ENCODE results near the gene FLII.

DNA sequence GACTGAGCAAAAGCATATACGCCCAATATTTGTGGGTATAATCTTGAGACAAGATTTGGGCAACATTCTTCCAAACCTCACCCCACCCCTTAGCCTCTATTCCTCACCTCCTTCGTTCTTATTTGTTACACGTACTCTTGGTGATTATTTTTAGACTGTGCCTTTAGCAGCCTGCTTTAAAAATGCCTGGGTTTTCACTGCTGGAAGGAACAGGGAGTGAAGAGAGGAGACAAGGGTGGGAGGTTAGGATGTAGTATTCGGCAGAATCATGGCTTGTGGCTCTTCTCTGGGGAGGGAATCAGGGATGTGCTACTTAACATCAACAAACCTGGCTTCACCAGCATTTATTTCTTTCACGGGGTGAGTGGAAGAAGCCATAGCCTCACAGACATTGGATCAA is 63.3 kb downstream of the FLII start:
- TF ChIP-seq, protein P1, sequence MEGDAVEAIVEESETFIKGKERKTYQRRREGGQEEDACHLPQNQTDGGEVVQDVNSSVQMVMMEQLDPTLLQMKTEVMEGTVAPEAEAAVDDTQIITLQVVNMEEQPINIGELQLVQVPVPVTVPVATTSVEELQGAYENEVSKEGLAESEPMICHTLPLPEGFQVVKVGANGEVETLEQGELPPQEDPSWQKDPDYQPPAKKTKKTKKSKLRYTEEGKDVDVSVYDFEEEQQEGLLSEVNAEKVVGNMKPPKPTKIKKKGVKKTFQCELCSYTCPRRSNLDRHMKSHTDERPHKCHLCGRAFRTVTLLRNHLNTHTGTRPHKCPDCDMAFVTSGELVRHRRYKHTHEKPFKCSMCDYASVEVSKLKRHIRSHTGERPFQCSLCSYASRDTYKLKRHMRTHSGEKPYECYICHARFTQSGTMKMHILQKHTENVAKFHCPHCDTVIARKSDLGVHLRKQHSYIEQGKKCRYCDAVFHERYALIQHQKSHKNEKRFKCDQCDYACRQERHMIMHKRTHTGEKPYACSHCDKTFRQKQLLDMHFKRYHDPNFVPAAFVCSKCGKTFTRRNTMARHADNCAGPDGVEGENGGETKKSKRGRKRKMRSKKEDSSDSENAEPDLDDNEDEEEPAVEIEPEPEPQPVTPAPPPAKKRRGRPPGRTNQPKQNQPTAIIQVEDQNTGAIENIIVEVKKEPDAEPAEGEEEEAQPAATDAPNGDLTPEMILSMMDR (conservative IDR thresholded peaks at IDR 0.05): no peak
- no peak for TF ChIP-seq EZH2 (IDR thresholded peaks at IDR 0.05; ENCODE audit: low read depth)
